GOT3 (cell line): ENCODE data around the gene ZNF467.

ENCODE experiments used
- DNase-seq: peaks from one replicate; lab custom pipeline; 2025; ENCODE audit warnings: mixed read lengths; lab: John Stamatoyannopoulos, UW

Gene ZNF467

GRCh38 chr7:149806726-149807125 is 33.3 kb upstream of the ZNF467 start:
- DNase-seq, result no peak

- DNase-seq, result no peak
Observed at GRCh38 chr7:149804106-149804505, 30.7 kb upstream of the ZNF467 start.

- no peak for DNase-seq
Observed at GRCh38 chr7:149803551-149804074, 30.2 kb upstream of the ZNF467 start.

GRCh38 chr7:149802966-149803365 is 29.6 kb upstream of the ZNF467 start:
- DNase-seq, result no peak

GRCh38 chr7:149801816-149802215 is 28.4 kb upstream of the ZNF467 start:
- no peak for DNase-seq

GRCh38 chr7:149801002-149801566 is 27.7 kb upstream of the ZNF467 start:
- no peak for DNase-seq

GRCh38 chr7:149800169-149800555 is 26.8 kb upstream of the ZNF467 start:
- no peak for DNase-seq

- DNase-seq, result no peak
Observed at GRCh38 chr7:149799397-149800168, 26.2 kb upstream of the ZNF467 start.

GRCh38 chr7:149797771-149798170 is 24.4 kb upstream of the ZNF467 start:
- no peak for DNase-seq

GRCh38 chr7:149796287-149796860 is 23.0 kb upstream of the ZNF467 start:
- no peak for DNase-seq

- DNase-seq, result no peak
Observed at GRCh38 chr7:149795126-149795525, 21.7 kb upstream of the ZNF467 start.

- no peak for DNase-seq
Observed at GRCh38 chr7:149794661-149795060, 21.3 kb upstream of the ZNF467 start.

- DNase-seq, result no peak
Observed at GRCh38 chr7:149793261-149793660, 19.9 kb upstream of the ZNF467 start.

GRCh38 chr7:149792220-149792595 is 18.8 kb upstream of the ZNF467 start:
- no peak for DNase-seq

- DNase-seq, result no peak
Observed at GRCh38 chr7:149791411-149792219, 18.2 kb upstream of the ZNF467 start.

GRCh38 chr7:149790754-149791360 is 17.5 kb upstream of the ZNF467 start:
- no peak for DNase-seq

- DNase-seq, result no peak
Observed at GRCh38 chr7:149790146-149790548, 16.8 kb upstream of the ZNF467 start.

GRCh38 chr7:149789101-149789500 is 15.7 kb upstream of the ZNF467 start:
- no peak for DNase-seq

GRCh38 chr7:149788300-149788851 is 15.0 kb upstream of the ZNF467 start:
- DNase-seq, result no peak

- DNase-seq, result no peak
Observed at GRCh38 chr7:149787428-149788299, 14.3 kb upstream of the ZNF467 start.

GRCh38 chr7:149785983-149786382 is 12.6 kb upstream of the ZNF467 start:
- DNase-seq, result no peak
